Kidney (tissue), 14 donors: ENCODE data around the gene PLOD1. TPM values are rescaled to one million over a fixed set of nuclear protein-coding genes. Genes with fewer than 3 reads are reported as not detected.

Experiments used
- DNase-seq, 5 donors: peaks; one replicate each; pipeline ENCODE4 v3.0.0-alpha.2; 2013 to 2020
- FAIRE-seq: peaks from 2 replicates; lab custom pipeline; 2012; peaks lifted over from hg19 to GRCh38; lab: Jason Lieb, UNC
- H3K27ac ChIP-seq, 2 donors: one replicate each; pipeline ENCODE4 v1.7.0; 2013; ENCODE audit warnings: low read depth in 2 of 2, low read length in 2 of 2, inconsistent platforms in 1 of 2
- H3K27me3 ChIP-seq: one replicate; pipeline ENCODE4 v1.7.1; 2013; ENCODE audit warnings: low read length, inconsistent platforms; ENCODE audit not compliant: control insufficient read depth, insufficient read depth
- H3K36me3 ChIP-seq, 3 donors: one replicate each; pipeline versions ENCODE4 v1.7.0 to v1.7.1; 2013; ENCODE audit warnings: low read length in 3 of 3, control low read depth in 1 of 3, inconsistent platforms in 1 of 3; ENCODE audit not compliant: insufficient read depth in 3 of 3, control insufficient read depth in 2 of 3
- H3K4me1 ChIP-seq, 3 donors: one replicate each; pipeline versions ENCODE4 v1.7.0 to v1.7.1; 2013; ENCODE audit warnings: low read length in 3 of 3, inconsistent platforms in 1 of 3, low read depth in 1 of 3; ENCODE audit not compliant: control insufficient read depth in 2 of 3, insufficient read depth in 2 of 3
- H3K4me3 ChIP-seq, 3 donors: one replicate each; pipeline versions ENCODE4 v1.7.0 to v1.8.1; 2013; ENCODE audit warnings: low read length in 3 of 3, control low read depth in 1 of 3, inconsistent platforms in 1 of 3
- H3K9ac ChIP-seq, 3 donors: one replicate each; pipeline versions ENCODE4 v1.7.0 to v1.7.1; 2013; ENCODE audit warnings: low read length in 3 of 3, control low read depth in 1 of 3, inconsistent platforms in 1 of 3
- H3K9me3 ChIP-seq, 3 donors: one replicate each; pipeline versions ENCODE4 v1.7.0 to v1.7.1; 2013; ENCODE audit warnings: low read length in 3 of 3, control low read depth in 1 of 3, inconsistent platforms in 1 of 3; ENCODE audit not compliant: control insufficient read depth in 2 of 3, insufficient read depth in 1 of 3
- CTCF ChIP-seq: IDR thresholded peaks from 3 replicates; pipeline ENCODE4 v1.5.1; 2012; ENCODE audit warnings: mild to moderate bottlenecking, moderate library complexity, borderline replicate concordance; ENCODE audit not compliant: insufficient read depth; ENCODE audit errors: extremely low read depth
- intact Hi-C: fragments of 100-400 bp; cut with DNase I; formaldehyde crosslinking; loops from one replicate; pipeline ENCODE4 v1.11.1; 2022
- polyA plus RNA-seq: library from polyadenylated mRNA; stranded (reverse); fragments of 350-450 nt; fragmentation: Illumina TruSeq; extraction: RNeasy Lipid Tissue Mini Kit (QIAGEN cat#74804); gene quantifications from one replicate; pipeline ENCODE4 v1.2.3, GENCODE V29; 2014; ENCODE audit warnings: low read depth, low replicate concordance; ENCODE audit not compliant: insufficient read depth
- total RNA-seq: library from RNA; stranded (reverse); fragmentation: NEBNext Ultra II Directional; extraction: Animal tissue kit (Norgen Biotek cat#: 25700); gene quantifications from one replicate; pipeline ENCODE4 v1.2.1, GENCODE V29; 2021
- donor health status: control.
- donor health status: control.
- donor health status: control.
- donor health status: control.
- donor health status: control.
- donor health status: DM: yes; HTN: yes; CAD: no.
- donor health status: Normal renal cell carcinoma (clear cell type).

The PLOD1 gene
- total and polyA plus RNA-seq, 2 donors from 2014 or later, result 58.8 to 103 TPM

DNA sequence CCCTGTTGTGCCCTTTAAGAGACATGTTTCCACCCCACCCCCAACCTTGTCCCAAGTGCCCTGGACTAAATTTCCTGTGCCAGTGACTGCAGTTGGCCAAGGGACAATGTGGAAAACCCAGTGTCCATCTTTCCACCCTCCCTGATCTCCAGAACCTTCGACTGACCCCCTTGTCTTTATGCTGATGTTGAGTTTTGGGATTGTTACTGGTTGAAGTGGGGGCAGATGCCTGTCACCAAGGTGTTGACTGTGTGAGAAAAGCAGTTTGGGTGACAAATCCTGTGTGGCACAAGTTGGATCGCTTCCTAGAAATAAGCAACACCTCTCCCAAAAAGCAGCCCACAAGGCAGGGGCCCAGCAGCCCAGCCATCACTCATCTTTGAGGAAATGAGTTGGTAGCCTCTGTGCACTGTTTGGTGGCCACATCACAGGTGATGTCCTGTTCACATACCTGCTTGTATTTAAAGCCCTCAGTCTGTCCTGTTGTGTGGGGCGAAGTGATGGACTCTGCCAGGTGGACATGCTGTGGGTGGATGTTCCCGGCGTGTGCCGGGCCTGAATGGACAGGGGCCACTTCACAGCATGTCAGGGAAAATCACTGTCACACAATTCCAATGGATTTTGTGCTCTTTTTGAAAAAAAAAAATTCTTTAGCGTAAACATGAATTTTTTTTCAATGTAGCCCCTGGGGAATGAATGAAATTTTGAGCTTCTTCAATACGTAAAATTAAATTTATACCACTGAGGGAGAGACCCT, 78.2 kb downstream of the PLOD1 start:
- Histone ChIP-seq H3K4me1 (peaks cover 0 to 3% (median 0%) of the 10 kb centered on the region in 3 donors), H3K4me3 (no peak overlapping the region), H3K27me3 (no peaks in the 10 kb centered on the region), H3K9me3 (no peaks in the 10 kb centered on the region), H3K9ac (no peak overlapping the region), H3K27ac (no peak overlapping the region), H3K36me3 (peaks cover 0 to 34% (median 19%) of the 10 kb centered on the region in 3 donors)
- no peak for FAIRE-seq
- no peak for DNase-seq
- no peak for TF ChIP-seq CTCF
- intact Hi-C loops, result no loop called here

GRCh38 chr1:12014141-12014991, 79.8 kb downstream of the PLOD1 start:
- H3K4me3 ChIP-seq, result no peak overlapping the region
- FAIRE-seq (no peak), DNase-seq (no peak)
- H3K4me1 ChIP-seq, result peaks cover 0 to 3% (median 0%) of the 10 kb centered on the region in 3 donors
- no peaks in the 10 kb centered on the region for H3K9me3 ChIP-seq
- peaks cover 0 to 31% (median 18%) of the 10 kb centered on the region in 3 donors for H3K36me3 ChIP-seq
- intact Hi-C loops, result no loop called here
- no peak for TF ChIP-seq CTCF
- H3K27me3 ChIP-seq, result no peaks in the 10 kb centered on the region
- H3K9ac ChIP-seq, result no peak overlapping the region
- no peak overlapping the region for H3K27ac ChIP-seq

- Histone ChIP-seq H3K4me1 (peaks cover 0 to 3% (median 0%) of the 10 kb centered on the region in 3 donors), H3K9ac (no peak overlapping the region), H3K4me3 (no peak overlapping the region), H3K27ac (no peak overlapping the region), H3K9me3 (no peaks in the 10 kb centered on the region), H3K27me3 (no peaks in the 10 kb centered on the region), H3K36me3 (peaks cover 0 to 26% (median 14%) of the 10 kb centered on the region in 3 donors)
- no peak for DNase-seq
- intact Hi-C loops, result no loop called here
- FAIRE-seq, result no peak
- TF ChIP-seq CTCF, result no peak
These were observed 80.5 kb downstream of the PLOD1 start for GRCh38 chr1:12015001-12015491.
